SJCRH30 (cell line): ENCODE results near the gene FAXC. TPM values are rescaled to one million over a fixed set of nuclear protein-coding genes. Genes with fewer than 3 reads are reported as not detected.

Experiments
- DNase-seq, 2 experiments: peaks; one replicate each; pipeline ENCODE4 v3.0.0-alpha.2; 2015 to 2020
- H3K27ac ChIP-seq: fragments of 250-450 bp; sonication (Bioruptor Pico); 2 replicates; pipeline ENCODE4 v1.5.1; 2020; ENCODE audit warnings: mild to moderate bottlenecking, moderate library complexity
- H3K27me3 ChIP-seq: fragments of 250-450 bp; sonication (Bioruptor Pico); 2 replicates; pipeline ENCODE4 v1.5.1; 2020; ENCODE audit warnings: mild to moderate bottlenecking, moderate library complexity
- H3K36me3 ChIP-seq: fragments of 250-450 bp; sonication (Bioruptor Pico); 2 replicates; pipeline ENCODE4 v1.5.1; 2020; ENCODE audit warnings: mild to moderate bottlenecking, moderate library complexity
- H3K4me1 ChIP-seq: fragments of 250-450 bp; sonication (Bioruptor Pico); 2 replicates; pipeline ENCODE4 v1.5.1; 2020; ENCODE audit warnings: mild to moderate bottlenecking, moderate library complexity
- H3K4me3 ChIP-seq: fragments of 250-450 bp; sonication (Bioruptor Pico); 2 replicates; pipeline ENCODE4 v1.5.1; 2020; ENCODE audit warnings: mild to moderate bottlenecking, moderate library complexity
- H3K9me3 ChIP-seq: fragments of 250-450 bp; sonication (Bioruptor Pico); replicated peaks from 2 replicates; pipeline ENCODE4 v1.5.1; 2020; ENCODE audit warnings: mild to moderate bottlenecking, moderate library complexity
- total RNA-seq: library from RNA; depleted of rRNA; stranded (reverse); fragments of >200 nt; shearing (Covaris generic); gene quantifications from 2 replicates; pipeline ENCODE4 v1.2.3, GENCODE V29; 2014; rRNA removed

FAXC gene
- total RNA-seq, result 5.0 and 7.4 TPM in 2 replicates

DNA sequence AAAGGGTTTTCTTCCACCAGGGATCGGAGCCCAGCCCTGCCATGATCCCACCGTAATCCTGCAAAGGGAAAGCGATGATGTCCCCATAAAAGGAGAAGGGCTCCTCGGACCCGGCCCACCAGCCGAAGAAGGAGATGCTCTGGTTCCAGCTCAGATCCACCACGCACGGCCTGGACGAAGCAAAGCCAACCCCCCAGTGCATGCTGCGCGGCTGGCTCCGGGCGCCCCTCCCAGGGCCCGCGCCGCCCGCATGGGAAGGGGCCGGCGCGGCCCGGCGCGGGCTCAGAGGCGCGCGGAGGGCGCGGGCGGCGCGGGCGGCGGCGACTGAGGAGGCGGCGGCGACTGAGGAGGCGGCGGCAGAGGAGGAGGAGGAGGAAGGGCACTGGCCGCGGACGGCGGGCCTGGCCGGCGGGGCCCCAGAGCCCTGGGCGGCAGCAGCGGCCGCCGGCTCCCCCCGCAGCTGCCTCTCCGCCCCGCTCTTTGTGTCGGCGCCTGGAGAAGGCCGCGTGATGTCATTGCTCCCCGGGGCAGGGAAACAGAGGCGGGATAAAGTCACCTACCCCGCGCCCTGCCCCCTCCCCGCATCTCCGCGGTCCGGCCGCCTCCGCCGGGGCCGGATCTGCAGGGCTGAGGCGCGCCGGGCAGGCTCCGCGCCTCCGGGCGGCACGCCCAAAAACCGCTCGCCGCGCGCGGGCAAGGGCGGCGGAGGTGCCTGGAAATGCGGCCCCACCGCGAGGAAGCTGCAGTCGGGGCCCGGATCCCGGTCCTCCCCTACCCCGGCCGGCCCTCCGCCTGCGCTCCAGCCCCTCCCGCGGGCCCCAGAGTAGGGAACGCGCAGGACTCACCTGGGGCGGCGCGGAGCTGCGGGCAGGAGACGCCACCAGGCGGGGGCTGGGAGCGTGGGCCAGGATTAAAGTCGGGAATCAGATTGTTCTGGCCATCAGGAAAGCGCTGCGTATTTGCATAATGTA is at the start of gene FAXC:
FAXC (minus strand) TSS at position 504 of the 971 bp plus-strand sequence; CDS start at position 202, 302 bp downstream.
- Histone ChIP-seq H3K4me1 (peaks cover 6% of the 10 kb centered on the region; the same call in 1 of the 2 replicates), H3K27ac (no peak within 1 kb of the TSS), H3K9me3 (no peaks in the 10 kb centered on the region), H3K36me3 (no peaks in the 10 kb centered on the region), H3K4me3 (peak within 1 kb of the TSS; percentile 84), H3K27me3 (peaks cover 4% of the 10 kb centered on the region; the same call in 1 of the 2 replicates)
- DNase-seq, result peak; percentile 40 to 47

- Histone ChIP-seq H3K27ac (no peak overlapping the region), H3K9me3 (no peaks in the 10 kb centered on the region), H3K27me3 (no peaks in the 10 kb centered on the region), H3K36me3 (peaks cover 39% of the 10 kb centered on the region), H3K4me3 (no peak overlapping the region), H3K4me1 (no peaks in the 10 kb centered on the region)
- DNase-seq, result no peak
Observed at GRCh38 chr6:99397287-99397686, 47.8 kb upstream of the FAXC start.

DNA sequence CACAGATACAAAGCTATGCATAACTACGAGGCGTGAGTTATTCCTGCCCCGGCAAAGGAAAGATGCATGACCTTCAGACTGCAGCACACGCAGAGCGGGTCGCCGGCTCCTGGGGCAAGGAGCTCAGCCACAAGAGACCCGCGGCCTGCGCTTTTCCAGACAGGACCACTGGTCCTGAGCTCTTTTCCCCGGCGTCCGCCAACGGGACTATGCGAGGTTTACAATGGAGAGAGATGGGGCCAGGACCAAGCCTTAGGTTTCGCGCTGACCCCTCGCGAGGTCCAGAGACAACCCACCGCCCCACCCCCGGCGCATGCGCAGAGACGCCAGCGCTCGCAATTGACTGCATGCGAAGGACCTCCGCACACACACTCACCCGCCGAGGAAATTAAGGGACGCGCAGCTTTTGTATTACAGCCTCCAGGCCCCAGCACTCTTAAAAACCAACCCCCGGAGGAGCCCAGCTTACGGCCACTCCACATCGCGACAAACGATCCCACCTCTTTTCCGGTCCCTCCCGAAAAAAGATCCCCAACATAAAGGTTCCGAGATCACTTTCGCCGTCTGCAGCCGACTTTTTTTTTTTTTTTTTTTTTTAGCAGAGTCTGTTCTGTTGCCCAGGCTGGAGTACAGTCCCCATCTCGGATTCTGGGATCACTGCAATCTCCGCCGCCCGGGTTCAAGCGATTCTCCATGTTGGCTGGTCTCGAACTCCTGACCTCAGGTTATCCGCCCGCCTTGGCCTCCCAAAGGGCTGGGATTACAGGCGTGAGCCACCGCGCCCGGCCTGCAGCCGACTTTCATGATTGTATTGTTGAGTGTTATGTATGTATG is 44.4 kb upstream of the FAXC start, which contains the start of gene COQ3:
COQ3 (minus strand) TSS at position 498 of the 834 bp plus-strand sequence; CDS start at position 482, 16 bp downstream.
- peak; percentile 87 to 90 for DNase-seq
- no peaks in the 10 kb centered on the region for H3K4me1 ChIP-seq
- H3K9me3 ChIP-seq, result no peaks in the 10 kb centered on the region

DNA sequence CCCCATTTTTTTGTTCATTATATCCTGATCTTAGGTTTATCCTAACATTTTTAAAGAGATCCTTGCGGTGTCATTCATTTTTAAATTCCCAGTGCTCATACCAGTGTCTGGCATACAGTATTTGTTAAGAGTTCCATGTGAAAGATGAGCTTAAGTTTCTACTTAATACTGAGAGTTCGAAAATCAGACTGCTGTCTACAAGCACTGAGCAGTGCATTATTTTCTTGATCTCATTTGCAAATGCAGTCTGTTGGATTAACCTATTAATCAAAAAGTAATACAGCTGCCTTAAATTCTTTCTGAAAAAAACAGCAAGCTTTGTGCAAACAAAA is 43.9 kb upstream of the FAXC start:
- DNase-seq, result no peak
- no peaks in the 10 kb centered on the region for H3K9me3 ChIP-seq
- H3K4me1 ChIP-seq, result no peaks in the 10 kb centered on the region
- no peaks in the 10 kb centered on the region for H3K27me3 ChIP-seq
- peak overlapping the region; percentile 74 for H3K4me3 ChIP-seq
- peaks cover 6% of the 10 kb centered on the region; the same call in 1 of the 2 replicates for H3K36me3 ChIP-seq
- H3K27ac ChIP-seq, result peak overlapping the region; percentile 78

More for the DNA sequence above, 44.4 kb upstream of the FAXC start, which contains the start of gene COQ3:
- Histone ChIP-seq H3K27ac (peak within 1 kb of the TSS; percentile 78), H3K27me3 (no peaks in the 10 kb centered on the region), H3K4me3 (peak within 1 kb of the TSS; percentile 74), H3K36me3 (peaks cover 6% of the 10 kb centered on the region)

DNA sequence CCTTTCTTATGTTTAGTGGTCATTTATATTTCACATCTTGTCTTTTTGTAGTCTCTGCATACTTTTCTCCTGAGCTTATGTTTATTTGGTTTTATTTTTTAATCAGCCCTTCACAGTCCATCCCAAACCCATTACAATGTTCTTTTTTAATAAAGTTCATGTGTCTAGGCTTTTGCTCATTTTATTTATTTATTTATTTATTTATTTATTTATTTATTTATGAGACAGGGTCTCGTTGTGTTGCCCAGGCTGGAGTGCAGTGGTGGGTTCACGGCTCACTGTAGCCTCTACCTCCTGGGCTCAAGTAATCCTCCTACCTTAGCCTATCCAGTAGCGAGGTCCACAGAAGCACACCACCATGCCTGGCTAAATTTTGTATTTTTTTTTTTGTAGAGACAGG is 41.4 kb upstream of the FAXC start:
- H3K36me3 ChIP-seq, result no peaks in the 10 kb centered on the region
- no peaks in the 10 kb centered on the region for H3K9me3 ChIP-seq
- no peak overlapping the region for H3K27ac ChIP-seq
- H3K4me1 ChIP-seq, result no peaks in the 10 kb centered on the region
- H3K4me3 ChIP-seq, result no peak overlapping the region
- no peak for DNase-seq
- no peaks in the 10 kb centered on the region for H3K27me3 ChIP-seq

DNA sequence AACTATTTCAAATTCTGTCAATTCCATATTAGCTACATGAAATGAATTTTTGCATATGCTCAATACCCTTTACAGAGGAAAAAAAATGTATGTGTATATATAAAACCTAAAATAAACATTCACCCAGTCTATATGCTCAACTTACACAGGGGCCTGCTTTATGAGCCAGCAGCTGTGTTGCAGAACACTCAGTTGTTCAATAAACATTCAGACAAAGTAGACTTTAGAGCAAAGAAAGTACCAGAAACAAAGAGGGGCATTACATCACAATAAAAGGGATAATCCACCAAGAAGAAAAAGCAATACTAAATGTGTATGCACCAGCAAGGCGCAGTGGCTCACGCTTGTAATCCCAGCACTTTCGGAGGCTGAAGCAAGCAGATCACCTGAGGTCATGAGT is 35.0 kb upstream of the FAXC start:
- Histone ChIP-seq H3K27ac (no peak overlapping the region), H3K9me3 (no peaks in the 10 kb centered on the region), H3K4me1 (no peaks in the 10 kb centered on the region), H3K36me3 (no peaks in the 10 kb centered on the region), H3K4me3 (no peak overlapping the region), H3K27me3 (no peaks in the 10 kb centered on the region)
- DNase-seq, result peak; percentile 19 to 56

DNA sequence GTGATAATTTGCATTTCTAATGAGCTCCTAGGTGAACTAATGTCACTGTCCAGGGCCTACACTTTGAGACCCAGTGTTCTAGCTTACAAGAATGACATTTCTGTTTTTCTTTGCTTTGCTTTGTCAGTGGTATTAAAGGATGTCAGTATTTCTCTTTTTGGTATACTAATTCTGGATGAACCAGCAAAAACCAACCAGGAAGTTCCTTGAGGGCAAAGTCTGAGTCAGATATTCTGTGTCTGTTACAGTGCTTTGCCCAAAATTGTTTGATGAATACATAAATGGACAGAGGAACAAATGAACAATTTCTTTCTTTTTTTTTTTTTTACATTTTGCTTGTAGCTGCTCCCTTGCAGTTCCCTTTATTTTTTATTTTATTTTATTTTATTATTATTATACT is 29.2 kb upstream of the FAXC start:
- Histone ChIP-seq H3K9me3 (no peaks in the 10 kb centered on the region), H3K4me3 (no peak overlapping the region)

GRCh38 chr6:99369533-99369932 is 20.1 kb upstream of the FAXC start:
- H3K4me3 ChIP-seq, result no peak overlapping the region
- H3K27ac ChIP-seq, result no peak overlapping the region
- no peaks in the 10 kb centered on the region for H3K4me1 ChIP-seq
- H3K27me3 ChIP-seq, result no peaks in the 10 kb centered on the region
- H3K36me3 ChIP-seq, result no peaks in the 10 kb centered on the region
- no peak for DNase-seq
- H3K9me3 ChIP-seq, result no peaks in the 10 kb centered on the region

More for the DNA sequence above, 29.2 kb upstream of the FAXC start:
- H3K27ac ChIP-seq, result no peak overlapping the region
- no peak for DNase-seq
- no peaks in the 10 kb centered on the region; the same call in 1 of the 2 replicates for H3K36me3 ChIP-seq
- H3K27me3 ChIP-seq, result no peaks in the 10 kb centered on the region
- H3K4me1 ChIP-seq, result no peaks in the 10 kb centered on the region

DNA sequence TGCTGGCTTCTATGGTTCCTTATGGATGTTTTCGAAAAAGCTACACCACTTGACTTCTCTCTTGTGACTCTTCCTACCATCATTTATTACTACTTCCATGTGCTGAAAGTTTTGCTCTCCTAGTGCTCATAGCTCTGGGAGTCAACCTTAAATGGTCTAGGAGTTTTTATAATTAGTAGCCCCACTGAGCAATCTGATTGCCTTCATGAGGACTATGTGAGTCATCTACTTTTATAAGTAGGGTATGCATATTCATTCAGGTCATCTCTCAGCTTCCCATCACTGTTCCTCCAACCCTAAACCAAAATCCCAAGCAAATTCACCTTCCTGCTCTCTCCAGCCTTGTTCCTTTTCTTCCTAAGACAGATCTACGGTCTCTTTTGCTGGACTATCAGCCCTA is 17.4 kb upstream of the FAXC start:
- no peaks in the 10 kb centered on the region for H3K4me1 ChIP-seq
- no peak overlapping the region for H3K4me3 ChIP-seq
- H3K9me3 ChIP-seq, result no peaks in the 10 kb centered on the region
- no peaks in the 10 kb centered on the region for H3K36me3 ChIP-seq
- H3K27me3 ChIP-seq, result no peaks in the 10 kb centered on the region
- no peak for DNase-seq
- no peak overlapping the region for H3K27ac ChIP-seq

DNA sequence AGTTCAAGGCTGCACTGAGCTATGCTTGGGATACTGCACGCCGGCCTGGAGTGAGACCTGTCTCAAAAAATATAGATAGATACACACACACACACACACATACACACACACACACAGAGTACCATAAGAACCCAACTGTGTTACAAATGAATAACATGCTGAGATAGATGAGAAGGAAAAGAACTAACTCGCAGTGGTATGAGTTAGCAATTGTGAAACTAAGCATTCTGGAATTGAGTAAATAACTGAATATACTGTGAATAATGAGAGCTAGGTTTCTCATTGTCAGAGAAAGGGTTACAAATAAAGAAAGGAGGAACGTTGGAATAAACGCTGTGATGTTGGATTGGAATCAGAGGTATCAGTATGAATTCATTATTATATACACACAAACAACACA is 14.6 kb upstream of the FAXC start:
- DNase-seq, result no peak
- Histone ChIP-seq H3K36me3 (no peaks in the 10 kb centered on the region), H3K4me3 (no peak overlapping the region), H3K4me1 (no peaks in the 10 kb centered on the region), H3K27me3 (no peaks in the 10 kb centered on the region), H3K27ac (no peak overlapping the region), H3K9me3 (no peaks in the 10 kb centered on the region)

DNA sequence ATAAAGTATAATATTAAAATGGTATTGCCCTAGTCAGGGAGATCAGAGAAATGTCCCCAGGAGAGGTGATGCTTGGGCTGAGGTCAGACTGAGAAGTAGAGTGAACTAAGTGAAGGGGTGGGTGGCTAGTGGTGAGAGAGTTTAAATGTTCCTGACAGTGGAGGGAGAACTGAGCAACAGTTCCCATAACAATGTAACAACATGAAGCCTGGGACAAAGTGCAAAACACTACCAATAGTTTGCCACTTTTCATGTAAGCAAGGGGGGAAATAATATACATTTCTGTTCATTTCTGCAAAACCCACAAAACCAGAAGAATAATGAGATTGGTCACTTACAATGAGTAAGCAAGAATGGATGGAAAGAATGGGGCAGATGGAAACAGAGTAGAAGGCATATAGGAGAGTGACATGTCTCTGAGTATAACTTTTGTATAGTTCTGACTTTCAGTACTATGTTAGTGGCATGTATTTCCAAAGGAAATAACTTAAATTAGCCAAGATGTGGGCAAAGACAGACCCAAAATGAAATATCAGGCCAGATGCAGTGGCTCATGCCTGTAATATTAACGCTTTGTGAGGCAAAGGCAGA is 13.3 kb upstream of the FAXC start:
- H3K27me3 ChIP-seq, result no peaks in the 10 kb centered on the region
- no peaks in the 10 kb centered on the region for H3K9me3 ChIP-seq
- no peak overlapping the region for H3K4me3 ChIP-seq
- H3K27ac ChIP-seq, result no peak overlapping the region
- H3K36me3 ChIP-seq, result no peaks in the 10 kb centered on the region
- DNase-seq, result no peak
- no peaks in the 10 kb centered on the region for H3K4me1 ChIP-seq

GRCh38 chr6:99359800-99360199 is 10.3 kb upstream of the FAXC start:
- DNase-seq, result no peak
- no peaks in the 10 kb centered on the region for H3K9me3 ChIP-seq
- H3K4me3 ChIP-seq, result no peak overlapping the region
- H3K27me3 ChIP-seq, result no peaks in the 10 kb centered on the region
- H3K4me1 ChIP-seq, result no peaks in the 10 kb centered on the region
- H3K36me3 ChIP-seq, result no peaks in the 10 kb centered on the region
- no peak overlapping the region for H3K27ac ChIP-seq

GRCh38 chr6:99356641-99357040 is 7.2 kb upstream of the FAXC start:
- Histone ChIP-seq H3K4me1 (no peaks in the 10 kb centered on the region), H3K4me3 (no peak overlapping the region), H3K9me3 (no peaks in the 10 kb centered on the region), H3K27me3 (no peaks in the 10 kb centered on the region; the same call in 1 of the 2 replicates), H3K27ac (no peak overlapping the region), H3K36me3 (no peaks in the 10 kb centered on the region)
- DNase-seq, result no peak

DNA sequence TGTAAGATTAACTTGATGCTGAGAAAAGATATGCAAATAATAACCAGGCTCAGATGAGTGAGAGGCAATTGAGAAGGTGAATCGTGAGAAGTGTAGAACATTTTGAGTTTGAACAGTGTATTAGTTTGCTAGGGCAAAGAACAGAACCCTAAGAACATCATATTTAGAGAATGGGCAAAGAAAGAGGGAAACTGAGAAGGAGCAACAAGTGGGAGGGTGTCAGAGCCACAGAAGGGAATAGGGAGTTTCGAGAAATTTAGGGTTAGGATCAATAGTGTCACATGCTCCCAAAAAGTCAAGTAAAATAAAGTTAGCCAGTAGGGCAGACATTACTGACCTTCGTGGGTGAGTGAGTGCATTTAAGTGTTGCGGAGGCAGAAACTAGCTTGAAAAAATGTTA is 5.5 kb upstream of the FAXC start:
- DNase-seq, result no peak
- Histone ChIP-seq H3K9me3 (no peaks in the 10 kb centered on the region), H3K27me3 (peaks cover 4% of the 10 kb centered on the region; the same call in 1 of the 2 replicates), H3K27ac (no peak overlapping the region), H3K4me3 (no peak overlapping the region), H3K4me1 (peaks cover 6% of the 10 kb centered on the region; the same call in 1 of the 2 replicates), H3K36me3 (no peaks in the 10 kb centered on the region)
